ENCODE data around the gene PARD6G. TPM values are rescaled to one million over a fixed set of nuclear protein-coding genes. Genes with fewer than 3 reads are reported as not detected.

Gene PARD6G
- total RNA-seq, 1 donor from 2014 or later: 18.9 TPM

GRCh38 chr18:80245781-80246444, 1.4 kb downstream of the PARD6G start:
- peak; percentile 82 for DNase-seq (ENCODE audit: extremely low spot score, unreplicated experiment)
- H3K36me3 Mint-ChIP-seq (ENCODE audit: unreplicated experiment): no peaks in the 10 kb centered on the region
- H3K27me3 Mint-ChIP-seq (ENCODE audit: unreplicated experiment): peaks cover 3% of the 10 kb centered on the region
- H3K27ac Mint-ChIP-seq (ENCODE audit: unreplicated experiment): peak overlapping the region; percentile 14
- no peaks in the 10 kb centered on the region for H3K9me3 Mint-ChIP-seq (ENCODE audit: unreplicated experiment)
- TF ChIP-seq CTCF (IDR thresholded peaks at IDR 0.05): no peak
- peak overlapping the region; percentile 79 for H3K4me3 Mint-ChIP-seq (ENCODE audit: unreplicated experiment)
- H3K4me1 Mint-ChIP-seq (ENCODE audit: unreplicated experiment): peaks cover 7% of the 10 kb centered on the region

- Mint-ChIP-seq H3K4me1 (ENCODE audit: unreplicated experiment) (peaks cover 7% of the 10 kb centered on the region), H3K9me3 (ENCODE audit: unreplicated experiment) (no peaks in the 10 kb centered on the region), H3K27ac (ENCODE audit: unreplicated experiment) (no peak overlapping the region), H3K27me3 (ENCODE audit: unreplicated experiment) (peaks cover 3% of the 10 kb centered on the region), H3K4me3 (ENCODE audit: unreplicated experiment) (peak overlapping the region; percentile 79), H3K36me3 (ENCODE audit: unreplicated experiment) (no peaks in the 10 kb centered on the region)
- no peak for TF ChIP-seq CTCF (IDR thresholded peaks at IDR 0.05)
- DNase-seq (ENCODE audit: extremely low spot score, unreplicated experiment): peak; percentile 53
Observed at GRCh38 chr18:80244956-80245730, 2.2 kb downstream of the PARD6G start.

GRCh38 chr18:80244167-80244566, 3.1 kb downstream of the PARD6G start:
- Mint-ChIP-seq H3K36me3 (ENCODE audit: unreplicated experiment) (no peaks in the 10 kb centered on the region), H3K4me3 (ENCODE audit: unreplicated experiment) (no peak overlapping the region), H3K27ac (ENCODE audit: unreplicated experiment) (no peak overlapping the region), H3K4me1 (ENCODE audit: unreplicated experiment) (peaks cover 7% of the 10 kb centered on the region), H3K27me3 (ENCODE audit: unreplicated experiment) (peaks cover 3% of the 10 kb centered on the region), H3K9me3 (ENCODE audit: unreplicated experiment) (no peaks in the 10 kb centered on the region)
- no peak for TF ChIP-seq CTCF (IDR thresholded peaks at IDR 0.05)
- no peak for DNase-seq (ENCODE audit: extremely low spot score, unreplicated experiment)

GRCh38 chr18:80243204-80243603, 4.1 kb downstream of the PARD6G start:
- Mint-ChIP-seq H3K4me3 (ENCODE audit: unreplicated experiment) (no peak overlapping the region), H3K4me1 (ENCODE audit: unreplicated experiment) (peaks cover 7% of the 10 kb centered on the region), H3K9me3 (ENCODE audit: unreplicated experiment) (no peaks in the 10 kb centered on the region), H3K27ac (ENCODE audit: unreplicated experiment) (no peak overlapping the region), H3K36me3 (ENCODE audit: unreplicated experiment) (no peaks in the 10 kb centered on the region), H3K27me3 (ENCODE audit: unreplicated experiment) (no peaks in the 10 kb centered on the region)
- TF ChIP-seq CTCF (IDR thresholded peaks at IDR 0.05): no peak
- no peak for DNase-seq (ENCODE audit: extremely low spot score, unreplicated experiment)
